Heart right ventricle (tissue), 16 donors: ENCODE measurements around the gene CD8A. TPM values are rescaled to one million over a fixed set of nuclear protein-coding genes. Genes with fewer than 3 reads are reported as not detected.

Experiments
- ATAC-seq, 8 donors: fragments of 200-7000 bp; cut with Tn5 transposase; one replicate each; pipeline ENCODE4 v1.9.1; 2020; ENCODE audit warnings: mild to moderate bottlenecking in 8 of 8, moderate library complexity in 8 of 8, moderate number of reproducible peaks in 1 of 8
- DNase-seq, 2 donors: peaks; one replicate each; pipeline ENCODE4 v3.0.0-alpha.2; 2020
- H3K27ac ChIP-seq, 10 donors: fragments of 200-600 bp; sonication (generic) in 2 of 10; one replicate each; pipeline versions ENCODE4 v1.5.0 to v1.8.0; 2020 to 2022; ENCODE audit warnings: mild to moderate bottlenecking in 3 of 10
- H3K27me3 ChIP-seq, 7 donors: fragments of 200-600 bp; one replicate each; pipeline ENCODE4 v1.8.0; 2021 to 2022; ENCODE audit warnings: mild to moderate bottlenecking in 2 of 7
- H3K36me3 ChIP-seq, 9 donors: fragments of 200-600 bp; sonication (generic) in 1 of 9; one replicate each; pipeline versions ENCODE4 v1.5.0 to v1.8.0; 2020 to 2022; ENCODE audit warnings: mild to moderate bottlenecking in 2 of 9
- H3K4me1 ChIP-seq, 9 donors: fragments of 200-600 bp; sonication (generic) in 1 of 9; one replicate each; pipeline versions ENCODE4 v1.5.0 to v1.8.0; 2020 to 2022; ENCODE audit warnings: mild to moderate bottlenecking in 4 of 9
- H3K4me3 ChIP-seq, 10 donors: fragments of 200-600 bp; sonication (generic) in 2 of 10; one replicate each; pipeline versions ENCODE4 v1.5.0 to v1.8.0; 2020 to 2022; ENCODE audit warnings: mild to moderate bottlenecking in 7 of 10, moderate library complexity in 2 of 10
- H3K9me3 ChIP-seq, 11 donors: fragments of 200-600 bp in 10 of 11; sonication (generic) in 2 of 11; one replicate each; pipeline versions ENCODE4 v1.5.0 to v1.8.0; 2013 to 2022; ENCODE audit warnings: mild to moderate bottlenecking in 2 of 11, control low read depth in 1 of 11, moderate library complexity in 1 of 11
- WGBS, 2 donors: extraction: QIAGEN DNeasy Blood & Tissue Kit; methylation state at CpG; one replicate each; pipeline ENCODE4 v1.1.7; 2013; ENCODE audit warnings: inconsistent platforms in 1 of 2; 5-methylcytosine and 5-hydroxymethylcytosine counted together
- intact Hi-C, 10 donors: fragments of 100-400 bp; cut with DNase I; formaldehyde crosslinking; loops; one replicate each; pipeline versions ENCODE4 v1.11.1 to v1.14.2; 2022
- polyA plus RNA-seq, 2 donors: library from polyadenylated mRNA; stranded (reverse); fragments of 200-250 nt; gene quantifications; one replicate each; pipeline ENCODE4 v1.2.3, GENCODE V29; 2013
- total RNA-seq, 10 donors: library from RNA; stranded (reverse); fragmentation: NEBNext Ultra II Directional in 3 of 10; extraction: Animal tissue kit (Norgen Biotek cat#: 25700) in 3 of 10; gene quantifications; one replicate each; pipeline versions ENCODE4 v1.2.1 to v1.2.4, GENCODE V29; 2021 to 2023
- TF ChIP-seq, protein P1 (sequence below), 9 donors: fragments of 200-600 bp; sonication (generic) in 2 of 9; IDR thresholded peaks; one replicate each; pipeline versions ENCODE4 v1.5.0 to v1.8.0; 2021 to 2022; ENCODE audit warnings: antibody characterized with exemption in 9 of 9, mild to moderate bottlenecking in 5 of 9, moderate library complexity in 1 of 9
- donor health status: Arrhythmogenic right ventricular cardiomyopathy.
- donor health status: ischemic (EF 13 %, LVEDD 7.1; RV severe dilation, severe dysfunction).
- donor health status: healthy with polysubstance abuse.
- donor health status: DM: no; HTN: yes; CAD: no.
- donor health status: DM: no; HTN: no; CAD: no.
- donor health status: ischemic (EF 25% LVEDD 6.9; RV normal size, moderate dysfunction).
- donor health status: ischemic (EF 25% LVEDD 5.7; RV mildly dilated, moderate dysfunction).
- donor health status: healthy.
- donor health status: DM: yes; HTN: yes; CAD: no.
- donor health status: Ischemic cardiomyopathy.
- donor health status: ischemic (EF 35%, LVEDD 5.7; RV mildly dilated, moderate dysfunction).
- donor health status: nonischemic (EF 11% LVEDD 7.7; RV severe dilation, severe dysfunction).
- donor health status: DM: yes; HTN: yes; CAD: no.
- donor health status: PGD.
- donor health status: ischemic (EF 29% LVEDD 5.4; RV normal size, mild dysfunction).
- donor health status: nonischemic (EF 23%, LVEDD 6.1; RV moderate dilation, normal function).

The CD8A gene
- total and polyA plus RNA-seq, 12 donors = 0.19 to 11.8 (median 0.48) TPM; not detected in 1

GRCh38 chr2:86793752-86794151 lies 3.0 kb upstream of the CD8A start:
- 79 to 87% methylated on average over 4 of the region's 4 CpGs for WGBS, 2 donors
- H3K9me3 ChIP-seq = peaks cover 0 to 26% (median 14%) of the 10 kb centered on the region in 11 donors
- TF ChIP-seq, protein P1, sequence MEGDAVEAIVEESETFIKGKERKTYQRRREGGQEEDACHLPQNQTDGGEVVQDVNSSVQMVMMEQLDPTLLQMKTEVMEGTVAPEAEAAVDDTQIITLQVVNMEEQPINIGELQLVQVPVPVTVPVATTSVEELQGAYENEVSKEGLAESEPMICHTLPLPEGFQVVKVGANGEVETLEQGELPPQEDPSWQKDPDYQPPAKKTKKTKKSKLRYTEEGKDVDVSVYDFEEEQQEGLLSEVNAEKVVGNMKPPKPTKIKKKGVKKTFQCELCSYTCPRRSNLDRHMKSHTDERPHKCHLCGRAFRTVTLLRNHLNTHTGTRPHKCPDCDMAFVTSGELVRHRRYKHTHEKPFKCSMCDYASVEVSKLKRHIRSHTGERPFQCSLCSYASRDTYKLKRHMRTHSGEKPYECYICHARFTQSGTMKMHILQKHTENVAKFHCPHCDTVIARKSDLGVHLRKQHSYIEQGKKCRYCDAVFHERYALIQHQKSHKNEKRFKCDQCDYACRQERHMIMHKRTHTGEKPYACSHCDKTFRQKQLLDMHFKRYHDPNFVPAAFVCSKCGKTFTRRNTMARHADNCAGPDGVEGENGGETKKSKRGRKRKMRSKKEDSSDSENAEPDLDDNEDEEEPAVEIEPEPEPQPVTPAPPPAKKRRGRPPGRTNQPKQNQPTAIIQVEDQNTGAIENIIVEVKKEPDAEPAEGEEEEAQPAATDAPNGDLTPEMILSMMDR (IDR thresholded peaks at IDR 0.05) = no peak
- intact Hi-C loops = no loop called here
- no peak for ATAC-seq
- peak overlapping the region in 1 of 10 donors; percentile 54 for H3K27ac ChIP-seq
- no peaks in the 10 kb centered on the region for H3K36me3 ChIP-seq
- H3K27me3 ChIP-seq = peaks cover 11 to 69% (median 60%) of the 10 kb centered on the region in 7 donors
- no peak for DNase-seq
- peaks cover 3 to 30% (median 26%) of the 10 kb centered on the region in 9 donors for H3K4me1 ChIP-seq
- H3K4me3 ChIP-seq = no peak overlapping the region

GRCh38 chr2:86791573-86791972 lies 860 bp upstream of the CD8A start:
- TF ChIP-seq, protein P1 (IDR thresholded peaks at IDR 0.05) = no peak
- peaks cover 11 to 84% (median 63%) of the 10 kb centered on the region in 7 donors for H3K27me3 ChIP-seq
- DNase-seq = no peak
- intact Hi-C loops = no loop called here
- H3K4me1 ChIP-seq = peaks cover 5 to 45% (median 39%) of the 10 kb centered on the region in 9 donors
- H3K36me3 ChIP-seq = no peaks in the 10 kb centered on the region
- peak overlapping the region in 1 of 10 donors; percentile 78 for H3K27ac ChIP-seq
- H3K4me3 ChIP-seq = peak overlapping the region in 3 of 10 donors; percentile 16 to 50 (median 30)
- no peak for ATAC-seq
- peaks cover 0 to 16% (median 5%) of the 10 kb centered on the region in 11 donors for H3K9me3 ChIP-seq
- 57 to 63% methylated on average over 7 of the region's 7 CpGs for WGBS, 2 donors

DNA sequence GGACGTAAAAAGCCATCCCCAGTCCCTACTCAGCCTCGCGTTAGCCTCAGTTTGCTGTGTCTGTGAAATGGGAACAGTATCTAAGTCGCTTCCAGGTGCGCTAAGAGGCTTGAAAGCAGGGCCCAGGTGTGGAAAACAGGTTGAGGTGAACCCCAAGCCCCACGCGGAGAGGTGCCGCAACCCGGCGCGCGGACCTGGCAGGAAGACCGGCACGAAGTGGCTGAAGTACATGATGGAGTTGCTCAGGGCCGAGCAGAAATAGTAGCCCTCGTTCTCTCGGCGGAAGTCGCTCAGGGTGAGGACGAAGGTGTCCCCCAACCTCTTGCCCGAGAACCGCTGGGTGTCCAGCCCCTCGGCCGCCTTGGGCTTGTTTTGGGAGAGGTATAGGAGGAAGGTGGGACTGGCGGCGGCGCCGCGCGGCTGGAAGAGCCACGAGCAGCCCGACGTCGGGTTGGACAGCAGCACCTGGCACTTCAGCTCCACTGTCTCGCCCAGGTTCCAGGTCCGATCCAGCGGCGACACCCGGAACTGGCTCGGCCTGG lies 508 bp downstream of the CD8A start:
- intact Hi-C loops = no loop called here
- DNase-seq = no peak

DNA sequence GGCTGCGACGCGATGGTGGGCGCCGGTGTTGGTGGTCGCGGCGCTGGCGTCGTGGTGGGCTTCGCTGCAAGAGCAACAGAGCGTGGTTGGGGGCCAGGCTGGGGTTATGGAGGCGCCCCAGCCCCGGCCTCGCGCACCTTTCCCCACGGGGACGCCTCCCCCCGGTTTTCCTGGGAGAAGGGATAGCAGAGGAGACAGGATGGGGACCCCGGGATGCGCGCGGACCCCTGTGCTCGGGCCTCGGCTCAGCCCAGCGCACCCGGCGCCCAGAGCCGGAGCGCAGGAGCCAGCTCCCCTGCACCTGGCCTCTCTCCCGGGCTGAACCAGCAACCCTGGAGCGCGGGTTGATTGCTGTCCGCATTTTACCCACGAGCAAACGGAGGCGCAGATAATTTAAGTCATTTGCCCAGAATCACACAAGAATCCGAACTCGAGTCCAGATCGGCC lies 1.0 kb downstream of the CD8A start:
- peak overlapping the region in 8 of 10 donors; percentile 9 to 50 (median 26) for H3K4me3 ChIP-seq
- WGBS, 2 donors = 9 to 10% methylated on average over 40 of the region's 40 CpGs
- TF ChIP-seq, protein P1 (IDR thresholded peaks at IDR 0.05) = no peak
- DNase-seq (no peak), ATAC-seq (peak in 1 of 8 donors; percentile 11)
- intact Hi-C loops = loop anchor here in 1 of 10 donors (10.0 kb wide), 1 partner anchor 1265 kb away; the partner anchor contains the start of gene KRCC1
- H3K27me3 ChIP-seq = peaks cover 11 to 74% (median 60%) of the 10 kb centered on the region in 7 donors
- peak overlapping the region in 1 of 10 donors; percentile 78 for H3K27ac ChIP-seq
- H3K9me3 ChIP-seq = no peaks in the 10 kb centered on the region
- H3K4me1 ChIP-seq = peaks cover 5 to 45% (median 39%) of the 10 kb centered on the region in 9 donors
- H3K36me3 ChIP-seq = no peaks in the 10 kb centered on the region

More for the DNA sequence above, 508 bp downstream of the CD8A start:
- Histone ChIP-seq H3K36me3 (no peaks in the 10 kb centered on the region), H3K27ac (peak overlapping the region in 1 of 10 donors; percentile 78), H3K4me1 (peaks cover 5 to 45% (median 39%) of the 10 kb centered on the region in 9 donors), H3K4me3 (peak overlapping the region in 8 of 10 donors; percentile 16 to 50 (median 30)), H3K9me3 (peaks cover 0 to 3% (median 0%) of the 10 kb centered on the region in 11 donors), H3K27me3 (peaks cover 11 to 79% (median 63%) of the 10 kb centered on the region in 7 donors)
- 5 to 8% methylated on average over 39 to 40 of the region's 40 CpGs for WGBS, 2 donors
- TF ChIP-seq, protein P1 (IDR thresholded peaks at IDR 0.05) = no peak
- no peak for ATAC-seq
